Stomach smooth muscle (tissue), 2 donors: Measurements from ENCODE around the gene CRTC3.

Source experiments
- H3K27ac ChIP-seq: one replicate; pipeline ENCODE4 v1.7.0; 2013; ENCODE audit warnings: mild to moderate bottlenecking, low read length, inconsistent platforms
- H3K27me3 ChIP-seq, 2 donors: one replicate each; pipeline ENCODE4 v1.7.0; 2013; ENCODE audit warnings: low read length in 2 of 2; ENCODE audit not compliant: insufficient read depth in 2 of 2, control insufficient read depth in 1 of 2
- H3K36me3 ChIP-seq, 2 donors: one replicate each; pipeline ENCODE4 v1.7.0; 2013; ENCODE audit warnings: low read length in 2 of 2; ENCODE audit not compliant: control insufficient read depth in 2 of 2, insufficient read depth in 2 of 2
- H3K4me1 ChIP-seq: one replicate; pipeline ENCODE4 v1.7.0; 2013; ENCODE audit warnings: low read length; ENCODE audit not compliant: control insufficient read depth, insufficient read depth
- H3K4me3 ChIP-seq, 2 donors: one replicate each; pipeline ENCODE4 v1.7.0; 2013; ENCODE audit warnings: low read length in 2 of 2
- H3K9ac ChIP-seq, 2 donors: one replicate each; pipeline ENCODE4 v1.7.0; 2013; ENCODE audit warnings: low read length in 2 of 2, mild to moderate bottlenecking in 1 of 2
- H3K9me3 ChIP-seq, 2 donors: one replicate each; pipeline ENCODE4 v1.7.0; 2013; ENCODE audit warnings: low read length in 2 of 2; ENCODE audit not compliant: control insufficient read depth in 2 of 2
- donor health status: healthy.
- donor health status: Pancreatic carcinoma.

CRTC3 gene

GRCh38 chr15:90563463-90563862, 33.7 kb downstream of the CRTC3 start:
- no peak overlapping the region for H3K27ac ChIP-seq

GRCh38 chr15:90564051-90564450, 34.3 kb downstream of the CRTC3 start:
- Histone ChIP-seq H3K27ac (no peak overlapping the region), H3K9ac (no peak overlapping the region), H3K27me3 (no peaks in the 10 kb centered on the region), H3K4me3 (no peak overlapping the region), H3K4me1 (peaks cover 37% of the 10 kb centered on the region), H3K9me3 (no peaks in the 10 kb centered on the region), H3K36me3 (no peaks in the 10 kb centered on the region)

More at GRCh38 chr15:90563463-90563862, 33.7 kb downstream of the CRTC3 start:
- H3K4me1 ChIP-seq, result peaks cover 42% of the 10 kb centered on the region
- no peaks in the 10 kb centered on the region for H3K36me3 ChIP-seq
- no peaks in the 10 kb centered on the region for H3K27me3 ChIP-seq
- no peak overlapping the region for H3K4me3 ChIP-seq
- no peaks in the 10 kb centered on the region for H3K9me3 ChIP-seq
- no peak overlapping the region for H3K9ac ChIP-seq

DNA sequence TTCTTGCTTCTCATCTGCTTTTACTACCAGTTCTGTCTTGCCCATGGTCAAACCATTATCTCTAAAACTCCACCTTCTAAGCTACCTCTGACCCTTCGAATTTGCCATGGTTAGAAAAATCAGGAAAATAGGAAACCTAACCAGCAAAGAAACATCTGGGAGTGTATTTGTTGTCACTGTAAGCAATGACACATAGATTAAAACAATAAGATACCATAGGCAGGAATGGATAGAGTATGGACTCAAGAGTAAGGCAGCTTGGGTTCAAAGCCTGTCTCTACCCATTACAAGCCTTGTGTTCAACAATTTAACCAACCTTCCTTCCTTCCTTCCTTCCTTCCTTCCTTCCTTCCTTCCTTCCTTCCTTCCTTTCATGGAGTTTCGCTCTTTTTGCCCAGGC, 34.9 kb downstream of the CRTC3 start:
- Histone ChIP-seq H3K4me3 (no peak overlapping the region), H3K36me3 (no peaks in the 10 kb centered on the region), H3K4me1 (peaks cover 34% of the 10 kb centered on the region), H3K27me3 (no peaks in the 10 kb centered on the region), H3K27ac (no peak overlapping the region), H3K9me3 (no peaks in the 10 kb centered on the region), H3K9ac (no peak overlapping the region)

GRCh38 chr15:90565866-90566265, 36.1 kb downstream of the CRTC3 start:
- Histone ChIP-seq H3K27ac (no peak overlapping the region), H3K9me3 (no peaks in the 10 kb centered on the region), H3K4me1 (peaks cover 25% of the 10 kb centered on the region), H3K27me3 (no peaks in the 10 kb centered on the region), H3K36me3 (no peaks in the 10 kb centered on the region), H3K9ac (no peak overlapping the region), H3K4me3 (no peak overlapping the region)

DNA sequence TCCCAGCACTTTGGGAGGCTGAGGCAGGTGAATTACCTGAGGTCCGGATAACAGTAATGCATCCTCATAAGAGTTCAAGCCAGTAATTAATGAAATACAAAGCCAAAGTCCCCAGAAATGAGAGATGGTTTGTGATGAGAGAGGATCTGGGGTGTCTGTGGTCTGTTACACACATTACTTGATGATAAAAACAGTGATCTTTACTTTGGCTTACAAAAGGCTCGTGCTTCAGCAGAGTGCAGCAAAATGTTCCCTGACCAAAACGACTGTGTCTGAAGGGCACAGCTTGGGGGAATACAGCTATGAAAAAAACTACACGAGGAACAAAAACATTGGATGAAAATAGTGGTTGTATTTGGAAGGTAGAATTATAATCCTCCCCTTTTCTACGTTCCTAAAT, 40.9 kb downstream of the CRTC3 start:
- H3K4me1 ChIP-seq, result no peaks in the 10 kb centered on the region
- no peaks in the 10 kb centered on the region for H3K36me3 ChIP-seq
- no peak overlapping the region for H3K9ac ChIP-seq
- no peaks in the 10 kb centered on the region for H3K27me3 ChIP-seq
- H3K9me3 ChIP-seq, result no peaks in the 10 kb centered on the region
- no peak overlapping the region for H3K27ac ChIP-seq
- H3K4me3 ChIP-seq, result no peak overlapping the region

GRCh38 chr15:90571063-90571541, 41.4 kb downstream of the CRTC3 start:
- Histone ChIP-seq H3K4me1 (no peaks in the 10 kb centered on the region), H3K27ac (no peak overlapping the region), H3K9me3 (no peaks in the 10 kb centered on the region), H3K36me3 (no peaks in the 10 kb centered on the region), H3K9ac (no peak overlapping the region), H3K27me3 (no peaks in the 10 kb centered on the region), H3K4me3 (no peak overlapping the region)

- Histone ChIP-seq H3K36me3 (no peaks in the 10 kb centered on the region), H3K27me3 (no peaks in the 10 kb centered on the region), H3K4me3 (no peak overlapping the region), H3K9ac (no peak overlapping the region), H3K9me3 (no peaks in the 10 kb centered on the region), H3K4me1 (no peaks in the 10 kb centered on the region), H3K27ac (no peak overlapping the region)
Observed at GRCh38 chr15:90572893-90573292, 43.2 kb downstream of the CRTC3 start.

DNA sequence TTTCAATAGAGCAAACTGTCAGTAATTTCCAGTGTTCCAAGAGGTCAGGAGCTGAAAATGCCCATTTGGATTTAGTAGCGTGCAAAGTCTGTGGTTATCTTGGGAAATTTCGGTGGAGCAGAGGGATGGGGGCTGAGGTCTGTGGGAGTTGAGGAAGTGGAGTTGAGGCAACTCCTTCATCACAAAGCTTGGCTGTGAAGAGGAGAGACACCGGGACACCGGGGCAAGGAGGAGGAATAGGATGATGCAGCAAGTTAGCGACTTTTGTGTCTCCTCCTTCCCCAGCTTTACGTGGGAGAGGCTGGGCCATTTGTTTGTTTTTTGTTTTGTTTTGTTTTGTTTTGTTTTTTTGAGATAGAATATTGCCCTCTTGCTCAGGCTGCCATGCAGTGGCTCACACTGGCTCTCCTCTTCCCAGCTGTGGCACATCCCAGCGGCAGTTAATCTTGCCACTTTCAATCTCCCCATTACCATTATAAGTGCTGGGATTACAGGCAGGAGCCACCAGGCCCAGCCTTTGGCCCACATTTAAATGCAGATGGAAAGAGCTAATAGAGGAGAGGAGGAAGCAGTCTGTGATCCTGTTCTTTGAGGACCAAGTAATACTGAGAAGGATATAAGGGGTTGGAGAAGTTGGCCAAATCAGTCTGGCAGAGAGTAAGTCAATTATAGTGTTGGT, 47.1 kb downstream of the CRTC3 start:
- Histone ChIP-seq H3K9me3 (no peaks in the 10 kb centered on the region), H3K27me3 (no peaks in the 10 kb centered on the region), H3K27ac (no peak overlapping the region), H3K4me3 (no peak overlapping the region), H3K4me1 (peaks cover 9% of the 10 kb centered on the region), H3K36me3 (no peaks in the 10 kb centered on the region), H3K9ac (no peak overlapping the region)

- Histone ChIP-seq H3K4me3 (no peak overlapping the region), H3K27ac (no peak overlapping the region), H3K4me1 (peaks cover 23% of the 10 kb centered on the region), H3K9me3 (no peaks in the 10 kb centered on the region), H3K36me3 (no peaks in the 10 kb centered on the region), H3K27me3 (no peaks in the 10 kb centered on the region), H3K9ac (no peak overlapping the region)
Observed at GRCh38 chr15:90579213-90579612, 49.5 kb downstream of the CRTC3 start.

- Histone ChIP-seq H3K9ac (no peak overlapping the region), H3K9me3 (no peaks in the 10 kb centered on the region), H3K36me3 (no peaks in the 10 kb centered on the region), H3K27ac (no peak overlapping the region), H3K4me1 (peaks cover 23% of the 10 kb centered on the region), H3K27me3 (no peaks in the 10 kb centered on the region), H3K4me3 (no peak overlapping the region)
Observed at GRCh38 chr15:90580099-90580498, 50.4 kb downstream of the CRTC3 start.

DNA sequence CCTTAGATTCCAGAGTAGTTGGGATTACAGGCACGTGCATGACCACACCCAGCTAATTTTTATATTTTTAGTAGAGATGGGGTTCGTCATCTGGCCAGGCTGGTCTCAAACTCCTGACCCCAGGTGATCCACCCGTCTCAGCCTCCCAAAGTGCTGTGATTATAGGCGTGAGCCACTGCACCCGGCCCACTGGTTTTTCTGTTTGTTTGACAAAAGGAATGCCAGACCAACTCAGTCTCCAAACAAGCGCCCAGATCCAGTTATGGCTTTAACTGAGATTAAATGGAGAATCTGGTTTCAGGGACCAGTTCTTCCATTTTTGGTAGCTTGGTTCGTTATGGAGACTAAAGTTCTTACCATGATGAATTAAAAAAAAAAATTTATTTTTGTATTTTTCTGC, 50.8 kb downstream of the CRTC3 start:
- no peak overlapping the region for H3K4me3 ChIP-seq
- H3K4me1 ChIP-seq, result peaks cover 23% of the 10 kb centered on the region
- no peaks in the 10 kb centered on the region for H3K9me3 ChIP-seq
- H3K27ac ChIP-seq, result no peak overlapping the region
- no peaks in the 10 kb centered on the region for H3K27me3 ChIP-seq
- H3K9ac ChIP-seq, result no peak overlapping the region
- no peaks in the 10 kb centered on the region for H3K36me3 ChIP-seq
